Kidney (tissue), 14 donors: ENCODE data around the gene TOLLIP. TPM values are rescaled to one million over a fixed set of nuclear protein-coding genes. Genes with fewer than 3 reads are reported as not detected.

ENCODE experiments used
- DNase-seq, 5 donors: peaks; one replicate each; pipeline ENCODE4 v3.0.0-alpha.2; 2013 to 2020
- FAIRE-seq: peaks from 2 replicates; lab custom pipeline; 2012; peaks lifted over from hg19 to GRCh38; lab: Jason Lieb, UNC
- H3K27ac ChIP-seq, 2 donors: one replicate each; pipeline ENCODE4 v1.7.0; 2013; ENCODE audit warnings: low read depth in 2 of 2, low read length in 2 of 2, inconsistent platforms in 1 of 2
- H3K27me3 ChIP-seq: one replicate; pipeline ENCODE4 v1.7.1; 2013; ENCODE audit warnings: low read length, inconsistent platforms; ENCODE audit not compliant: control insufficient read depth, insufficient read depth
- H3K36me3 ChIP-seq, 3 donors: one replicate each; pipeline versions ENCODE4 v1.7.0 to v1.7.1; 2013; ENCODE audit warnings: low read length in 3 of 3, control low read depth in 1 of 3, inconsistent platforms in 1 of 3; ENCODE audit not compliant: insufficient read depth in 3 of 3, control insufficient read depth in 2 of 3
- H3K4me1 ChIP-seq, 3 donors: one replicate each; pipeline versions ENCODE4 v1.7.0 to v1.7.1; 2013; ENCODE audit warnings: low read length in 3 of 3, inconsistent platforms in 1 of 3, low read depth in 1 of 3; ENCODE audit not compliant: control insufficient read depth in 2 of 3, insufficient read depth in 2 of 3
- H3K4me3 ChIP-seq, 3 donors: one replicate each; pipeline versions ENCODE4 v1.7.0 to v1.8.1; 2013; ENCODE audit warnings: low read length in 3 of 3, control low read depth in 1 of 3, inconsistent platforms in 1 of 3
- H3K9ac ChIP-seq, 3 donors: one replicate each; pipeline versions ENCODE4 v1.7.0 to v1.7.1; 2013; ENCODE audit warnings: low read length in 3 of 3, control low read depth in 1 of 3, inconsistent platforms in 1 of 3
- H3K9me3 ChIP-seq, 3 donors: one replicate each; pipeline versions ENCODE4 v1.7.0 to v1.7.1; 2013; ENCODE audit warnings: low read length in 3 of 3, control low read depth in 1 of 3, inconsistent platforms in 1 of 3; ENCODE audit not compliant: control insufficient read depth in 2 of 3, insufficient read depth in 1 of 3
- intact Hi-C: fragments of 100-400 bp; cut with DNase I; formaldehyde crosslinking; loops from one replicate; pipeline ENCODE4 v1.11.1; 2022
- polyA plus RNA-seq: library from polyadenylated mRNA; stranded (reverse); fragments of 350-450 nt; fragmentation: Illumina TruSeq; extraction: RNeasy Lipid Tissue Mini Kit (QIAGEN cat#74804); gene quantifications from one replicate; pipeline ENCODE4 v1.2.3, GENCODE V29; 2014; ENCODE audit warnings: low read depth, low replicate concordance; ENCODE audit not compliant: insufficient read depth
- total RNA-seq: library from RNA; stranded (reverse); fragmentation: NEBNext Ultra II Directional; extraction: Animal tissue kit (Norgen Biotek cat#: 25700); gene quantifications from one replicate; pipeline ENCODE4 v1.2.1, GENCODE V29; 2021
- TF ChIP-seq, protein P1 (sequence below): IDR thresholded peaks from 3 replicates; pipeline ENCODE4 v1.5.1; 2012; ENCODE audit warnings: mild to moderate bottlenecking, moderate library complexity, borderline replicate concordance; ENCODE audit not compliant: insufficient read depth; ENCODE audit errors: extremely low read depth
- donor health status: control.
- donor health status: control.
- donor health status: control.
- donor health status: control.
- donor health status: control.
- donor health status: DM: yes; HTN: yes; CAD: no.
- donor health status: Normal renal cell carcinoma (clear cell type).

The TOLLIP gene
- total and polyA plus RNA-seq, 2 donors from 2014 or later = 65.5 to 88.0 TPM

DNA sequence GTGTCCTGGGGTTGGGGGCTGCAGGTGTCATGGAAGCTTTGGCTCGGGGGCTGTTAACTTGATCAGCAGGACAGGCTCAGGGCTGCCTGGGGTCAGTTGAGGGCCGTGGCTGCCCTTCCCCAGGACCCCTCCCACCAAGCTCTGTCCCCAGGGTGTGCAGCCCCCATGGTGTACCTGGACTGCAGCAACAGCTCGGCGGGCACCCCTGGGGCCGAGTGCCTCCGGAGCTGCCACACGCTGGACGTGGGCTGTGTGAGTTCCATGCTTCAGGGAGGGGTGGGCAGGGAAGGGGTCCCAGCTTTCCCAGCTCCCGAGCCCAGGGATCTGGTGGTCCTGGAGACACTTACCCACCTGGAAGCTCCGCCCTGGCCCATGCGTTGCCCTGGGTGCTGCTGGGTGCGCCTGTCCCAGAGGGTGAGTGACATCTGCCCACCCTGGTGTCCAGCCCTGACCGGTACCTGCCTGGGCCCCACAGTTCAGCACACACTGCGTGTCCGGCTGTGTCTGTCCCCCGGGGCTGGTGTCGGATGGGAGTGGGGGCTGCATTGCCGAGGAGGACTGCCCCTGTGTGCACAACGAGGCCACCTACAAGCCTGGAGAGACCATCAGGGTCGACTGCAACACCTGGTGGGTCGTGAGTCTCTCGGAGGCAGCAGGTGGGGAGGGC lies 75.2 kb downstream of the TOLLIP start:
- no peak overlapping the region for H3K4me3 ChIP-seq
- peak in 2 of 5 donors; percentile 22 to 68 for DNase-seq
- no peaks in the 10 kb centered on the region for H3K36me3 ChIP-seq
- no peaks in the 10 kb centered on the region for H3K27me3 ChIP-seq
- H3K9me3 ChIP-seq = no peaks in the 10 kb centered on the region
- H3K9ac ChIP-seq = no peak overlapping the region
- H3K4me1 ChIP-seq = no peaks in the 10 kb centered on the region
- no peak overlapping the region for H3K27ac ChIP-seq
- TF ChIP-seq, protein P1, sequence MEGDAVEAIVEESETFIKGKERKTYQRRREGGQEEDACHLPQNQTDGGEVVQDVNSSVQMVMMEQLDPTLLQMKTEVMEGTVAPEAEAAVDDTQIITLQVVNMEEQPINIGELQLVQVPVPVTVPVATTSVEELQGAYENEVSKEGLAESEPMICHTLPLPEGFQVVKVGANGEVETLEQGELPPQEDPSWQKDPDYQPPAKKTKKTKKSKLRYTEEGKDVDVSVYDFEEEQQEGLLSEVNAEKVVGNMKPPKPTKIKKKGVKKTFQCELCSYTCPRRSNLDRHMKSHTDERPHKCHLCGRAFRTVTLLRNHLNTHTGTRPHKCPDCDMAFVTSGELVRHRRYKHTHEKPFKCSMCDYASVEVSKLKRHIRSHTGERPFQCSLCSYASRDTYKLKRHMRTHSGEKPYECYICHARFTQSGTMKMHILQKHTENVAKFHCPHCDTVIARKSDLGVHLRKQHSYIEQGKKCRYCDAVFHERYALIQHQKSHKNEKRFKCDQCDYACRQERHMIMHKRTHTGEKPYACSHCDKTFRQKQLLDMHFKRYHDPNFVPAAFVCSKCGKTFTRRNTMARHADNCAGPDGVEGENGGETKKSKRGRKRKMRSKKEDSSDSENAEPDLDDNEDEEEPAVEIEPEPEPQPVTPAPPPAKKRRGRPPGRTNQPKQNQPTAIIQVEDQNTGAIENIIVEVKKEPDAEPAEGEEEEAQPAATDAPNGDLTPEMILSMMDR = no peak
- intact Hi-C loops = no loop called here
- no peak for FAIRE-seq

DNA sequence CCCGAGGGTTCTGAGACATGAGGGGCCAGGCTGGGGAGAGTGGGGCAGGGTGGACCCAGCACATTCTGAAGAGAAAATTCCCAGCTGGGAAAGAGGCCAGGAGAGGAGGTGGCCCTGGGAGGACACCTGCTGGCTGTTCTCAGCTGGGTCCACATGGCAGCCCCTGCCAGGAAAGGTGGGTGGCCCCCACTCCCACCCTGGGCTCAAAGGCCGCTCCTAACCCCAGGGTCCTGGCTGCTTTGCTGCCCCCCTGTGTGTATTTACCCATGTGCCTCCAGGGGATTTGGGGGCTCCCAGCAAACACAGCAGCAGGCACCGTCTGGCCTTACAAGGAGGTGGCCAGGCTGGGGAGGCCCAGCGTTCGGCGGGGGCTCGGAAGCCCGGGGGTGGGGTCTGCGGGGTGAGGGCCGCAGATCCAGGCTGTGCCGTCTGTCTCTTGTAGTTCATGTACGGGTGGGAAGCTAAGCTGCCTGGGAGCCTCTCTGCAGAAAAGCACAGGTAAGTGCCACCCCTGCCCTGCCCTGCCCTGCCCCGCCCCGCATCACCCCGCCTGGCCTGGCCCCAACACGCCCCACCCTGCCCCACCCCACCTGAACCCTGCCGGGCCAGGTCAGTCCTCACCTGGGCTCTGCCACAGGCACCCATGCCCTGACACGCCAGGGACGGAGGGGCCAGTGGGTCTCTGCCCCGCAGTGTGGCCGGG lies 75.9 kb downstream of the TOLLIP start:
- Histone ChIP-seq H3K9me3 (no peaks in the 10 kb centered on the region), H3K27me3 (no peaks in the 10 kb centered on the region), H3K4me1 (no peaks in the 10 kb centered on the region), H3K9ac (no peak overlapping the region), H3K4me3 (no peak overlapping the region), H3K27ac (no peak overlapping the region), H3K36me3 (no peaks in the 10 kb centered on the region)
- no peak for FAIRE-seq
- DNase-seq = peak in 2 of 5 donors; percentile 27 to 71
- TF ChIP-seq, protein P1 = no peak
- intact Hi-C loops = no loop called here

DNA sequence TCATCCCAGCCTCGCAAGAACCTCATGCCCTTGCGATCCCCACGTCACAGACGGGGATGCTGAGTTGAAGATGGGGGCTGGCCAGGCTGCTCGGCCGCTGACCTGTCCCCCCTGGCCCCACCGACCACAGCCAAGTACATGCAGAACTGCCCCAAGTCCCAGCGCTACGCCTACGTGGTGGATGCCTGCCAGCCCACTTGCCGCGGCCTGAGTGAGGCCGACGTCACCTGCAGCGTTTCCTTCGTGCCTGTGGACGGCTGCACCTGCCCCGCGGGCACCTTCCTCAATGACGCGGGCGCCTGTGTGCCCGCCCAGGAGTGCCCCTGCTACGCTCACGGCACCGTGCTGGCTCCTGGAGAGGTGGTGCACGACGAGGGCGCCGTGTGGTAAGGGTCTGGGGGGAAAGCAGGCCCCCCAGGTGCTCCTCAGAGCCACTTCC lies 76.5 kb downstream of the TOLLIP start:
- Histone ChIP-seq H3K4me3 (no peak overlapping the region), H3K27me3 (no peaks in the 10 kb centered on the region), H3K27ac (no peak overlapping the region), H3K36me3 (no peaks in the 10 kb centered on the region), H3K9ac (no peak overlapping the region), H3K4me1 (no peaks in the 10 kb centered on the region), H3K9me3 (no peaks in the 10 kb centered on the region)
- FAIRE-seq (no peak), DNase-seq (peak in 2 of 5 donors; percentile 19 to 61)
- TF ChIP-seq, protein P1 = no peak
- intact Hi-C loops = no loop called here
